Measurements from ENCODE around the gene GGT6.

Gene GGT6

GRCh38 chr17:4537451-4538235 lies 22.7 kb downstream of the GGT6 start:
- no peak for DNase-seq
- no peak for ATAC-seq

- DNase-seq: no peak
- no peak for ATAC-seq
Observed at GRCh38 chr17:4536742-4537411, 23.5 kb downstream of the GGT6 start.

DNA sequence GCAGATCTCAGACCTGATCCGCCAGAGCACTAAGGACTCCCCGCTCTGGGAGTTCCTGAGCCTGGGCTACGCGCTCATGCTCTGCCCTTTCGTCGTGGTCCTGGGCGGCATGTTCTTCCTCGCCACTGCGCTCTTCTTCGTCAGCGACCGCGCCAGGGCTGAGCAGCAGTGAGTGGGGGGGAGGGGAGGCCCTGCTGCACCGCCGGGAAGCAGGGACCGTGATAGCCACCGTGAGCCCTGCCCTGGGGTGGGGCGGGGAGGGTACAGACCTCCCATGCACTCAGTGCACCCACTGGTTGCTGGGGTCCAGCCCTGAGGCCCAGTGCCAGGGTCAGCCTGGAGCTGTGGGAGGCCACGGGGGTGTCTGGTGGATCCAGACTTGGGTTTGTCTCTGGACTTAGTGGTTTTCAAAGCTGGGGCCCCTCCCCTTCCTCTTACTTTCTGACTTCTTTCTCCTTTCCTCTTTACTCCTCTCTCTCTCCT lies 24.1 kb downstream of the GGT6 start:
- no peak for ATAC-seq
- DNase-seq: no peak

GRCh38 chr17:4535667-4536258 lies 24.6 kb downstream of the GGT6 start:
- ATAC-seq (no peak), DNase-seq (no peak)

DNA sequence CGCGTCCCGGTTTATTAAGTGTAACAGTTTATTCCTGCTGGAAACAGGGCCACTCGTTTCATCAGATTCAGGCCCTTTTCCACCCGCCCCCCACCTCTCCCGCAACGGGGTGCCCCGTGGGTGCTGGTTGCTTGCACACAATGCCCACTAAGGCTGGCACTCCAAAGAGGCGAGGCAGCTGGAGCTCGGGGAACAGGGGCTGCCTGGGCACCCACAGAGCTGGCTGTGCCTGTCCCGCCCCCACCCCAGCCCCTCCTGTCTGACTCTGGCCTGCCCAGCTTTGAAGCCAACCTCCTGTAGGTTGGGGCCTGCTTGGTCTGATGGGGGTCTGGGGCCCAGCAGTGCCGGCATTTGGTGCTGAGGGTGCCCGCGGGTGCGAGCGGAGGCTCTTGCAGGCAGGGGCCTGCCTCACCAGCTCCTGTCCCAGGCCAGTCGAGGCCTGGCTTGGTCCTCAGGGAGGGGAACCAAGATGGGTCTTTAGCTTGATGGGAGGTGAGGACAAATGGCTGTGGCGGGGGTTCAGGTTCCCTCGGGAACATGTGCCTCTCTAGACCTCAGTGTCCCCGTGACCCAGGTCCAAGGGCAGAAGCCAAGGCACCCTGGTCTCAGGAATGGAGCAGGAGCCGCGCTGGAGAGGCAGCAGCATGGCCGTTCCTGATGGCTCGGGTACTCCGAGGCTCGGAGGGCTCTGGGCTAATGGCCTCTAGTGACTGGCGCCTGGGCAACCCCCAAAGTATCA lies 25.3 kb downstream of the GGT6 start:
- DNase-seq: no peak
- no peak for ATAC-seq

DNA sequence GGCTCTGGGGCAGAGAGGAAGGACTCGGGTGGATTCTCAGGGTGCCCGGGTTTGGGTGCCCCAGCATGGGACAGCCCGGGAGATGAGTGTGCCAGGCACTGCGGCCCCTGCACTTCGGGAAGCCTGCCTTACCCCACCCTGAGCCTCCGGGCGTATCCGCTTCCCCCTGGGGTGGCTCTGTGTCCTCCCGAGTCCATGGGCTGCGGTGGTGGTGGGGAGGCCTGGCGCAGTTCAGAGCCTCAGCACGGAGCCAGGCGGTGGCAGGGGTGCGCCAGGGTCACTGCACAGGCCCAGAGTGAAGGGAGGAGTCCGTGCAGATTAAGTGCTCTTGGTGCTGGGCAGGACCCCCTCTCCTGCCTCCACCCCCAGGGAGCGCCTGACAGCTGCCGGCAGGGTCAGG lies 25.9 kb downstream of the GGT6 start:
- ATAC-seq: peak; percentile 4
- no peak for DNase-seq

- ATAC-seq (peak; percentile 2), DNase-seq (peak; percentile 23)
Observed at GRCh38 chr17:4533523-4534504, 26.6 kb downstream of the GGT6 start.

GRCh38 chr17:4532860-4533522 lies 27.4 kb downstream of the GGT6 start:
- DNase-seq (no peak), ATAC-seq (no peak)

DNA sequence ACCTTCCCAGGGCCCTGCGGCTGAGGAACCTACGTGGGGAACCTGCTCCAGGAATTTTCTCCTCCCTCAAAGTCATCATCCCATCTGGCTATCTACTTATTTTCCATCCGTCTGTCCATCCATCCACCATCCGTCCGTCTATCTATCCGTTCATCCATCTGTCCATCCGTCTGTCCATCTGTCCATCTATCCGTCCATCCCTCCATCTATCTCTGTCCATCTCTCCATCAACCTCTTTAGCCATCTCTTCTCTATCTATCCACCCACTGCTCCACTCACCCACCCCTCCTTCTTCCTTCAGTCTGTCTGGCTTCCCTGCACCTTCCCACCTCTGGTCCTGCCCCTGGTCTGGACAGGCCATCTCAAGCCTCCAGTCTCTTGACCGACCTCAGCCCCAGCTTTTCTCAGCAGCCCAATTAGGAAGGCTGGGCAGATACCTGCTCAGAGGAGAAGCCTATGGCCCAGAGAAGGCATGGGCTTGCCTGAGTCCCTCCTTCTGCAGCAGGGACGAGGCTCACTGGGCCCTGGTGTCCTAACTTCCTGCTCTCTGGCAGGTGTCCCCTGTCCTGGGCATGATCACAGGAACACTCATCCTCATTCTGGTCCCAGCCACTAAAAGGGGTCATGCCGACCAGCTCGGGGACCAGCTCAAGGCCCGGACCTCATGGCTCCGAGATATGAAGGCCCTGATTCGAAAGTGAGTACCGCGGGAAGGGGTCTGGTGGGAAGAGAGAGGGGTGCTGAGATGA lies 28.2 kb downstream of the GGT6 start:
- ATAC-seq (no peak), DNase-seq (no peak)

DNA sequence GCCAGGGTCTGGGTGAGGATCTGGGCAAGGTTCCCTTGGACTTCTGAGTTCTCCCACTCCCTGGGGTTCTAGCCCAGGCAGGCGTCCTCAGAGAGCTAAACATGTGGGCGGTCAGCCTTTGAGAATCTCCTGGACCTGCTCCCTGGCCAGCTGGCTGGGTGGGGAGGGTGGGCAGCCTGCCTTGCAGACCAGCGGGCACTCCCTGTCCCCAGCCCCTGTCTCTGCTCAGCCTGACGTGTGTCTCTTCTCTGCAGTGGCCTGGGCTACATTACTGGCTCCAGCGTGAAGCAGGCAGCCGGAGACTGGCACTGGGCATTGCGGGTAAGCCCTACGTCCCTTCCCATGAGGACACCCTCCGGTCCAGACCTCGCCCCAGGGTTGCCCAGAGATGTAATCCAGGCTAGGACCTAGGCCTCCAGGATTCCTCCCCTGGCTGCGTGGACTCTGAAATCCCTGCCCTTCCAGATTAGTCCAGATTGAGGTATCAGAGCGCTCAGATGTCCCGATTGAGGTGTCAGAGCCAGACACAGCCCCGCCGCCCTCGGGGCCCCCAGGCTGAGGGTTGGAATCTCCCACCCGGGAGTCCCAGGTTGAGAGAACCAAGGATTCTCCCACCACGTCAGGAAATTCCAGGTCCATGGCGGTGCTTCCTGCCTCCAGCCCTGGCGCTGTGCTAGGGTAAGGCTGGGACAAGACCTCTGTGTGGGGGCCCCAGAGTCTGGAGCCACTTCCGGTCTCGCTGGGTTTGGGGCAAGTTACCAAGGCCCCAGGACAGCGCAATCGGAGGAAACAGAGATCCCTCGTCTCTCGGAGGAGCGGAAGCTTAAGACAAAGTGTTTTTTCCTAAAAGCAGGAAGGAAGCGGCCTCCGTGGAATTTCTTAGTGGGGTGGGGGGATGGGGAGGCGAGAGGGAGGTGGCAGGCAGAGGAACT lies 29.3 kb downstream of the GGT6 start:
- DNase-seq (no peak), ATAC-seq (no peak)

DNA sequence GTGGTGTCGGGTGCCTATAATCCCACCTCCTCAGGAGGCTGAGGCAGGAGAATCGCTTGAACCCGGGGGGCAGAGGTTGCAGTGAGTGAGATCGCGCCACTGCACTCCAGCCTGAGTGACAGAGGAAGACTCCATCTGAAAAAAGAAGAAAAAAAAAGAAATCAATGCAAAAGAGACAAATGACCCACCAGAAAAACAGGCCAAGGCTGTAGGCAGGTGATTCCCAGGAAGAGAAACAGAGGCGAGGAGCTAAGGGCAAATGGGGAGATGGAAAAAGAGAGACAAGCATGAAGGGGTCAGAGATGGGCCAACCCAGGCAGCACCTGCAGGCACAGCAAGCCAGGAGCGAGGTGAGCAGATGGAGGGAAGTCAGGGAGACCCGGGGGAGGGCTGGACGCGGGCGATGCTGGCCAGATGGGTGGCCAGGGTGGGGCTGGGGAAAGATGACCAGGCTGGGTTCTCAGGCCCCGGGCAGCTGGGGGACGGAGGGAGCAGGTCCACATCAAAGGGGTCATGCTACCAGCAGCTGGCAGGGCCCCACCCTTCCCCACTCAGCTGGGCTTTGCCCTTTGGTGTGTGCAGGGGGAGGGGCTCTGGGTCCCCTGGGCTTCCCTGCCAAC lies 30.7 kb downstream of the GGT6 start:
- no peak for ATAC-seq
- no peak for DNase-seq

- ATAC-seq: no peak
- no peak for DNase-seq
Observed at GRCh38 chr17:4527566-4528125, 32.7 kb downstream of the GGT6 start.

DNA sequence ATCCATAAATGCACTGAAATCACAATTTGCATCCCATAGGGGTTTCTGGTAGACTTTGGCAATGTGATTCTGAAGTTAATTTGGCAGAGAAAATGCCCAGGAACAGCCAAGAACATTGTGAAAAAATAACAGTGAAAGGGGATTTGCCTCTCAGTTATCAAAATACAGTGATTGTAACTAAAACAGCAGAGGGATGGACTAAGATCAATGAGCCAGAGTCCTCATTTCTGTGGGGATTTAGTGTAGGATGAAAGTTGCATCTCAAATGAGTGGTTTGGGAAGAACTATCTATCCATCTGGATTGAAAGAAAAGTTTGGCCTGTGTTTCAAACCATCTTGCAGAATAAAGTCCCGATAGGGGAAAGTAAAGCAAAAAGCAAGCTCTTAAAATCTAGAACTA lies 33.2 kb downstream of the GGT6 start:
- ATAC-seq (no peak), DNase-seq (no peak)

- ATAC-seq (no peak), DNase-seq (no peak)
Observed at GRCh38 chr17:4525691-4526397, 34.5 kb downstream of the GGT6 start.

DNA sequence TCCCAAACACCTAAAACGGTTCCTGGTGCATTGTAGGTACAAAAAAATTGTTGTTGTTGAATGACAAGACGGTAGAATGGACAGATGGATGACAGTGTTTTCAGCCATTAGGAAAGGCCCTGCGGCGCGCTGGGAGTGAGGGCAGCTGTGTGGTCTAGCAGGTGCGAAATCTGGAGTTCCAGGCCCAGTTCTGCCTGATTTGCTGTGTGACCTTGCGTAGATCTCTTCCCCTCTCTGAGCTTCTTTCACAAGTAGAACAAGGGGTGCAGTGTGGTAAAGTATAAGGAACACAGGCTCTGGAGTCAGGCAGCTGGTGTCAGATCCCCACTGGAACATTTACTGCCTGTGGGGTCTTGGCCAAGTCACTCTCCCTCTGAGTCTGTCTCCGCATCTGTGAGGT lies 36.4 kb downstream of the GGT6 start:
- ATAC-seq: no peak

DNA sequence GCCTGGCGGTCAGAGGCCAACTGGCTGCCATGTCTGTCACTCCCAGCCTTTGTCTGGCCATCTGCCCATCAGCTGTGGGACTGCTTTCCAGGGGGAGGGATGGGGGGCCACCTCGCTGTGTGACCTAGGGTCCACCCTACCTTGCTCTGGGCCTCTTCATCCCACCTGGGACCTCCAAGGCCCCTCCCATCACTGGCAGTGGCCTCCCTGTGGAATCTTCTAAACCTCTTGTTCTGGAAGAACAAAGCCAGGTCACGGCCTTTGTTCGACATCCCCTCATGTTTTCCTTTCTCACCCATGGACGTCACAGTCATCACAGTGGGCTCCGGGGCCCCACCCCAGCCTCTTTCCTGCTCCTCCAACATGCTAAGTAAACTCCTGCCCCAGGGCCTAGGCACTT lies 37.7 kb downstream of the GGT6 start:
- DNase-seq (no peak), ATAC-seq (no peak)

More for the DNA sequence above, 36.4 kb downstream of the GGT6 start:
- DNase-seq: no peak

GRCh38 chr17:4520894-4521600 lies 39.3 kb downstream of the GGT6 start:
- no peak for DNase-seq
- no peak for ATAC-seq
